Adrenal gland (tissue), 5 donors: Measurements from ENCODE around the gene RAB4A.

Experiments
- CTCF ChIP-seq, 6 experiments: fragments of 450-650 bp in 4 of 6; fragments of 200-600 bp in 2 of 6; sonication (generic) in 1 of 6; IDR thresholded peaks; 1 replicate in 5 of 6; 2 replicates in 1 of 6; pipeline versions ENCODE4 v1.5.1 to v1.8.0; 2016 to 2021; ENCODE audit warnings: antibody characterized with exemption in 6 of 6, mild to moderate bottlenecking in 2 of 6, moderate library complexity in 1 of 6
- POLR2A ChIP-seq, 2 donors: fragments of 450-650 bp; IDR thresholded peaks; one replicate each; pipeline ENCODE4 v1.6.1; 2017; ENCODE audit warnings: antibody characterized with exemption in 2 of 2, mild to moderate bottlenecking in 2 of 2, moderate library complexity in 1 of 2
- donor health status: DM: no; HTN: no; CAD: no.

DNA sequence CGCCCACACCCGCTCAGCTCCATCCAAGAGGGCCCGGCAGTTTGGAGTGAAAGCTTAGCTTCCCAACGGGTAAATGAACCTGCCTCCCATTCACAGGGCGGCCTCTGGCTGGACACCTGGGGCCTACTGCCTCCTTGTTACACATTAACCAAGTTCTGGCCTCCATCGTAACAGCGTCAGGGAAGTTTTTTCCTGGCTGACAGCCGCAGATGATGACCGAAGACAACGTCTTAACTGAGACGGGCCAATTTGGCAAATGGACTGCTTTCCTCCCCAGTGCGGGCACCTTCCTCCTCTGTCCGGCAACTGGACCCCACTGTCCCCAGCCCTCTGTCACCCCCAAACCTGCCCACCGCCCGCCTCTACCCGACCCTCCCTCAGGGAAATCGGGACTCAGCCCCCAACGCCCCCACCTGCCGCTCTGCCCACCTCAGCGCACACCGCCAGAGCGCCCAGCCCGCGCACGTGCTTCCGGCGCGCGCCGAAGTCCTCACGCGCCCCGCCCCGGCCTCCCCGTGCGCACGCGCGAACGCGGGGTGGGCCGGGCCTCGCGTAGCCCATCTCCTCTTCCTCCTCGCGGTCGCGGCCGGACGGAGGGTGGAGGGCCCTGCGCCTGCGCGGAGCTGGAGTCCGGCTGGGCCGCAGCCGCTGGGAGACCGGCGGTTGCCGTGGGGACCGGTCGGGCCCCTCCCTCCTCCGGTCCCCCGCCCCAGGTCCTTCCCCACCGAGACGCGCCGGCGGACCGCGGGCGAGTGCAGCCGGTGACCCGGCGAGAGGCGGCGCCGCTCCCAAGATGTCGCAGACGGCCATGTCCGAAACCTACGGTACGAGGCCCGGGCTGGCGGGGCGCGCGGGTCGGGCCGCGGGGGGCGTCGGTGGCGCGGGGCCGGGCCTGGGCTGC is at the start of gene RAB4A:
- TF ChIP-seq POLR2A (IDR thresholded peaks at IDR 0.05), result peak in 1 of 2 donors; percentile 86
- peak in 1 of 6 experiments; percentile 1 for TF ChIP-seq CTCF (IDR thresholded peaks at IDR 0.05)
